ENCODE data around the gene COL7A1. TPM values are rescaled to one million over a fixed set of nuclear protein-coding genes. Genes with fewer than 3 reads are reported as not detected.

COL7A1 gene
- total and polyA plus RNA-seq, 2 of the 13 experiments (the other 11 are each of a cell fraction or from before 2014, with no cell fraction given) = 2.7 to 11.7 TPM

GRCh38 chr3:48568476-48568875 is 26.7 kb downstream of the COL7A1 start:
- ATAC-seq (no peak), DNase-seq (ENCODE audit: low spot score) (no peak), FAIRE-seq (no peak)
- H3K4me1 ChIP-seq (ENCODE audit: insufficient read depth, low read length) = peaks cover 91% of the 10 kb centered on the region
- no CpG with 5 or more reads among the region's 7 CpGs for WGBS (ENCODE audit: low lambda C conversion rate)
- in situ Hi-C loops (cut with HindIII; ENCODE audit: extremely low pct_ligation_motif_present, low pct_unique_long_range_greater_than_20kb) (no loop called here), intact Hi-C loops (cut with micrococcal nuclease; ENCODE audit: unreplicated experiment) (no loop called here)
- no peaks in the 10 kb centered on the region for H3K27me3 ChIP-seq (ENCODE audit: control insufficient read depth in 1 of 2, insufficient read depth in 2 of 2, low read length in 2 of 2)
- CTCF ChIA-PET (ENCODE audit: low intra/inter-chr PET ratio, low total read pairs) = no interaction called here
- H3K27ac ChIP-seq (ENCODE audit: extremely low read length, insufficient read depth, low read length) = no peak overlapping the region
- POLR2A ChIA-PET = no interaction called here
- TF ChIP-seq ZNF569 (CRISPR knock-in tag; IDR thresholded peaks at IDR 0.05; ENCODE audit: borderline replicate concordance) (no peak), HOXA7 (CRISPR knock-in tag; IDR thresholded peaks at IDR 0.05) (no peak), SSRP1 (CRISPR knock-in tag; IDR thresholded peaks at IDR 0.05) (no peak), ATM (IDR thresholded peaks at IDR 0.05; ENCODE audit: borderline replicate concordance) (no peak), CHD4 (IDR thresholded peaks at IDR 0.05; ENCODE audit: borderline replicate concordance, low read length) (no peak), ETV6 (CRISPR knock-in tag; conservative IDR thresholded peaks at IDR 0.05) (no peak), ATF3 (CRISPR knock-in tag; IDR thresholded peaks at IDR 0.05) (no peak), ZNF225 (CRISPR knock-in tag; IDR thresholded peaks at IDR 0.05) (no peak), ZNF530 (CRISPR knock-in tag; IDR thresholded peaks at IDR 0.05; ENCODE audit: low read depth) (no peak), ZNF44 (CRISPR knock-in tag; IDR thresholded peaks at IDR 0.05) (no peak)
- TF ChIP-seq, protein P1, sequence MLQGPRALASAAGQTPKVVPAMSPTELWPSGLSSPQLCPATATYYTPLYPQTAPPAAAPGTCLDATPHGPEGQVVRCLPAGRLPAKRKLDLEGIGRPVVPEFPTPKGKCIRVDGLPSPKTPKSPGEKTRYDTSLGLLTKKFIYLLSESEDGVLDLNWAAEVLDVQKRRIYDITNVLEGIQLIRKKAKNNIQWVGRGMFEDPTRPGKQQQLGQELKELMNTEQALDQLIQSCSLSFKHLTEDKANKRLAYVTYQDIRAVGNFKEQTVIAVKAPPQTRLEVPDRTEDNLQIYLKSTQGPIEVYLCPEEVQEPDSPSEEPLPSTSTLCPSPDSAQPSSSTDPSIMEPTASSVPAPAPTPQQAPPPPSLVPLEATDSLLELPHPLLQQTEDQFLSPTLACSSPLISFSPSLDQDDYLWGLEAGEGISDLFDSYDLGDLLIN (CRISPR knock-in tag; IDR thresholded peaks at IDR 0.05; ENCODE audit: borderline replicate concordance) = no peak
- TF ChIP-seq, protein P2, sequence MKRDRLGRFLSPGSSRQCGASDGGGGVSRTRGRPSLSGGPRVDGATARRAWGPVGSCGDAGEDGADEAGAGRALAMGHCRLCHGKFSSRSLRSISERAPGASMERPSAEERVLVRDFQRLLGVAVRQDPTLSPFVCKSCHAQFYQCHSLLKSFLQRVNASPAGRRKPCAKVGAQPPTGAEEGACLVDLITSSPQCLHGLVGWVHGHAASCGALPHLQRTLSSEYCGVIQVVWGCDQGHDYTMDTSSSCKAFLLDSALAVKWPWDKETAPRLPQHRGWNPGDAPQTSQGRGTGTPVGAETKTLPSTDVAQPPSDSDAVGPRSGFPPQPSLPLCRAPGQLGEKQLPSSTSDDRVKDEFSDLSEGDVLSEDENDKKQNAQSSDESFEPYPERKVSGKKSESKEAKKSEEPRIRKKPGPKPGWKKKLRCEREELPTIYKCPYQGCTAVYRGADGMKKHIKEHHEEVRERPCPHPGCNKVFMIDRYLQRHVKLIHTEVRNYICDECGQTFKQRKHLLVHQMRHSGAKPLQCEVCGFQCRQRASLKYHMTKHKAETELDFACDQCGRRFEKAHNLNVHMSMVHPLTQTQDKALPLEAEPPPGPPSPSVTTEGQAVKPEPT (CRISPR knock-in tag; IDR thresholded peaks at IDR 0.05; ENCODE audit: low read depth) = no peak
- TF ChIP-seq, protein P3, sequence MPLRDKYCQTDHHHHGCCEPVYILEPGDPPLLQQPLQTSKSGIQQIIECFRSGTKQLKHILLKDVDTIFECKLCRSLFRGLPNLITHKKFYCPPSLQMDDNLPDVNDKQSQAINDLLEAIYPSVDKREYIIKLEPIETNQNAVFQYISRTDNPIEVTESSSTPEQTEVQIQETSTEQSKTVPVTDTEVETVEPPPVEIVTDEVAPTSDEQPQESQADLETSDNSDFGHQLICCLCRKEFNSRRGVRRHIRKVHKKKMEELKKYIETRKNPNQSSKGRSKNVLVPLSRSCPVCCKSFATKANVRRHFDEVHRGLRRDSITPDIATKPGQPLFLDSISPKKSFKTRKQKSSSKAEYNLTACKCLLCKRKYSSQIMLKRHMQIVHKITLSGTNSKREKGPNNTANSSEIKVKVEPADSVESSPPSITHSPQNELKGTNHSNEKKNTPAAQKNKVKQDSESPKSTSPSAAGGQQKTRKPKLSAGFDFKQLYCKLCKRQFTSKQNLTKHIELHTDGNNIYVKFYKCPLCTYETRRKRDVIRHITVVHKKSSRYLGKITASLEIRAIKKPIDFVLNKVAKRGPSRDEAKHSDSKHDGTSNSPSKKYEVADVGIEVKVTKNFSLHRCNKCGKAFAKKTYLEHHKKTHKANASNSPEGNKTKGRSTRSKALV (CRISPR knock-in tag; IDR thresholded peaks at IDR 0.05) = no peak
- H3K9me3 ChIP-seq (ENCODE audit: low read length) = no peaks in the 10 kb centered on the region
- no peak overlapping the region for H3K4me2 ChIP-seq (ENCODE audit: low read depth, low read length)
- no peaks in the 10 kb centered on the region for H3K36me3 ChIP-seq (replicated peaks in 1 of 2; ENCODE audit: control insufficient read depth in 1 of 2, insufficient read depth in 2 of 2, low read length in 2 of 2)
- H2AFZ ChIP-seq (ENCODE audit: low read length) = no peak overlapping the region
- H3K79me2 ChIP-seq (ENCODE audit: insufficient read depth, low read length) = no peaks in the 10 kb centered on the region
- no peak overlapping the region for H3K4me3 ChIP-seq (replicated peaks in 1 of 3; ENCODE audit: insufficient read depth in 1 of 3, low read depth in 2 of 3, low read length in 3 of 3)
- H3K9ac ChIP-seq (ENCODE audit: insufficient read depth, low read depth, low read length) = no peak overlapping the region
- BruUV-seq (replicated peaks) = no TSS peak
- no peaks in the 10 kb centered on the region for H4K20me1 ChIP-seq (ENCODE audit: insufficient read depth, low read length)

All from HepG2 (cell line).